Tibial nerve (tissue), 3 donors: Measurements from ENCODE around the gene RYR1.

Experiments used
- POLR2A ChIP-seq, 2 donors: fragments of 450-650 bp; IDR thresholded peaks; one replicate each; pipeline ENCODE4 v1.6.1; 2017; ENCODE audit warnings: antibody characterized with exemption in 2 of 2, mild to moderate bottlenecking in 2 of 2, moderate library complexity in 2 of 2
- TF ChIP-seq, protein P1 (sequence below), 5 experiments: fragments of 200-600 bp in 3 of 5; fragments of 450-650 bp in 2 of 5; sonication (generic) in 3 of 5; IDR thresholded peaks; one replicate each; pipeline ENCODE4 v1.5.1; 2016 to 2019; ENCODE audit warnings: antibody characterized with exemption in 5 of 5, mild to moderate bottlenecking in 3 of 5, moderate library complexity in 2 of 5

- TF ChIP-seq POLR2A (IDR thresholded peaks at IDR 0.05), result no peak
- TF ChIP-seq, protein P1, sequence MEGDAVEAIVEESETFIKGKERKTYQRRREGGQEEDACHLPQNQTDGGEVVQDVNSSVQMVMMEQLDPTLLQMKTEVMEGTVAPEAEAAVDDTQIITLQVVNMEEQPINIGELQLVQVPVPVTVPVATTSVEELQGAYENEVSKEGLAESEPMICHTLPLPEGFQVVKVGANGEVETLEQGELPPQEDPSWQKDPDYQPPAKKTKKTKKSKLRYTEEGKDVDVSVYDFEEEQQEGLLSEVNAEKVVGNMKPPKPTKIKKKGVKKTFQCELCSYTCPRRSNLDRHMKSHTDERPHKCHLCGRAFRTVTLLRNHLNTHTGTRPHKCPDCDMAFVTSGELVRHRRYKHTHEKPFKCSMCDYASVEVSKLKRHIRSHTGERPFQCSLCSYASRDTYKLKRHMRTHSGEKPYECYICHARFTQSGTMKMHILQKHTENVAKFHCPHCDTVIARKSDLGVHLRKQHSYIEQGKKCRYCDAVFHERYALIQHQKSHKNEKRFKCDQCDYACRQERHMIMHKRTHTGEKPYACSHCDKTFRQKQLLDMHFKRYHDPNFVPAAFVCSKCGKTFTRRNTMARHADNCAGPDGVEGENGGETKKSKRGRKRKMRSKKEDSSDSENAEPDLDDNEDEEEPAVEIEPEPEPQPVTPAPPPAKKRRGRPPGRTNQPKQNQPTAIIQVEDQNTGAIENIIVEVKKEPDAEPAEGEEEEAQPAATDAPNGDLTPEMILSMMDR (IDR thresholded peaks at IDR 0.05), result no peak
Measured at GRCh38 chr19:38523319-38523718, 89.8 kb downstream of the RYR1 start.
